SU-DHL-6 (cell line): ENCODE results near the gene CNTN2.

Experiments used
- CTCF ChIP-seq: fragments of 200-600 bp; sonication (generic); IDR thresholded peaks from one replicate; pipeline ENCODE4 v1.5.1; 2017; ENCODE audit warnings: antibody characterized with exemption, mild to moderate bottlenecking, low read length, moderate library complexity; ENCODE audit not compliant: insufficient read depth, poor library complexity, severe bottlenecking
- EZH2phosphoT487 ChIP-seq: fragments of 200-600 bp; sonication (generic), shearing (Covaris generic); conservative IDR thresholded peaks from 2 replicates; pipeline ENCODE4 v1.6.1; 2018; ENCODE audit warnings: mild to moderate bottlenecking, antibody characterized with exemption, low read length, moderate library complexity, mixed read lengths

GRCh38 chr1:205073511-205073910 is 30.5 kb downstream of the CNTN2 start:
- TF ChIP-seq CTCF (no peak), EZH2phosphoT487 (no peak)
